HG02840 (cell line): Measurements from ENCODE around the gene SLX4IP.

Source experiments
- ATAC-seq: cut with Tn5 transposase; IDR thresholded peaks from one replicate; pipeline ENCODE4 v1.9.1; 2021; ENCODE audit warnings: mild to moderate bottlenecking, moderate library complexity, moderate number of reproducible peaks; ENCODE audit not compliant: unreplicated experiment, low FRiP score

SLX4IP gene

GRCh38 chr20:10641467-10641866, 206.4 kb downstream of the SLX4IP start:
- no peak for ATAC-seq

GRCh38 chr20:10641893-10642292, 206.8 kb downstream of the SLX4IP start:
- ATAC-seq, result no peak

GRCh38 chr20:10642856-10643559, 207.9 kb downstream of the SLX4IP start:
- no peak for ATAC-seq

DNA sequence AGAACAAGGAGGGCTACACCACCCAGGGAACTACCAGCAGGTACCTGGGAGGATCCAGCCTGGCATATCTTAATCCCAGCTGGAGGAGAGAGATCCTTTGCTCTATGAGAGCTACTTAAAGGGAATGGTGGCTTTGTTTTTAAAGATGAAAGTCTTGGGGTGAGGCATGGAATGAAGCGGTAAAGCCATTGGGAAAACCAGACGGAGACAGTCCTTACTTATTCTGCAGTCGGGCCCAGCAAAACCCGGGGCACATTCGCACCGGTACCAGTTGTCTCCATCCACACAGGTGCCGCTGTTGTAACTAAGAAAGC, 208.4 kb downstream of the SLX4IP start:
- no peak for ATAC-seq

- ATAC-seq, result no peak
Observed at GRCh38 chr20:10644458-10645204, 209.5 kb downstream of the SLX4IP start.

GRCh38 chr20:10645205-10645570, 210.1 kb downstream of the SLX4IP start:
- no peak for ATAC-seq

DNA sequence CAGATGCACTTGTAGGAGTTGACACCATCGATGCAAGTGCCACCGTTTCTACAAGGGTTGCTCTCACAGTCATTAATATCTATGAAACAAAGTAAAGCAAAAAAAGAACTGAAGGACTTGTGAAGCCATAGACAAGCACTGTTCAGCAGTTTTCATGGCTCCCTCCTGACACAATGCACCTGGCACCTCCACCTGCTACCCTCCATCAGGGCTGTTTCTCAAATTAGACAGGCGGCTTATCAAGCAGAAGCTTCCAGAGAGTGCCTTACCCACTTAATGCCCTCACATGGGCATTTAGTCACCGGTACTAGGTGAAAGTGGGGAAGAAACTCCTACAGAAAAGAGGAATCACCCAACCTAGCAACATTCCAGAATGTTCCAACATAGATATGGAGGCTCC, 210.9 kb downstream of the SLX4IP start:
- no peak for ATAC-seq

- no peak for ATAC-seq
Observed at GRCh38 chr20:10646886-10647420, 211.8 kb downstream of the SLX4IP start.

DNA sequence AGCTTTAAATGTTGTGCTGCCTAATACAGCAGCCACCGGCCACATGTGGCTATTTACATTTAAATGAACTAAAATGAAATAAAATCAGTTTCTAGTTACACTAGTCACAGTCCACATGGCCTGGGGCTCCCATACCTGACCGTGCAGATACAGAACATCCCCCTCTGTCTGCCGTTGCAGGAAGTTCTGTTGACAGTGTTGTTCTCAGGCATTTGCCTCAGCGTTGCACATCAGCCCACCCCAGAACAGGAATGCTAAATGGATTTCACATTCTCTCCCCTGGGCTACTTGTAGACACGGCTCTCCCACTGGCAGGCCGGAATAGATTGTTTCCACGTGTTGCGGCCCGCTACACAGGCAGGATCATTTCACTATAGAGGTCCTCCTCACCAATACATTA, 212.4 kb downstream of the SLX4IP start:
- ATAC-seq, result no peak

GRCh38 chr20:10647909-10648308, 212.8 kb downstream of the SLX4IP start:
- ATAC-seq, result no peak

DNA sequence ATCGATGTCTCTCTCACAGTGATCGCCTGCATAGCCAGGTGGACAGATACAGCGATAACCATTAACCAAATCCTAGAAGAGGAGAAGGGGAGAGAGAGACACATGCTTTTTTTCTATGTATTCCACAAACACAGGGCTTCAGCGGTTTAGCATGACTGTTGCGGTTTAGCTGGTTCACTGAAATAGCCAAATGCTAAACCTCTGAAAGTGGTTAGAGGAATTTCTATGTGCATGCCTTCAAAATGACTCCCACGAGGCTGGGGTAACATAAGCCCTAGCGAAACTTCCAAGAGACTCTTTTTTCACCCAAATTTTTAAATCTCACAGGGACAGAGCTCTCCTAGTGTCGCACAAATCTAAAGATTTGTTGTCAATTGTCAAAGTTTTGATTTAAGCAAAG, 213.5 kb downstream of the SLX4IP start:
- no peak for ATAC-seq

DNA sequence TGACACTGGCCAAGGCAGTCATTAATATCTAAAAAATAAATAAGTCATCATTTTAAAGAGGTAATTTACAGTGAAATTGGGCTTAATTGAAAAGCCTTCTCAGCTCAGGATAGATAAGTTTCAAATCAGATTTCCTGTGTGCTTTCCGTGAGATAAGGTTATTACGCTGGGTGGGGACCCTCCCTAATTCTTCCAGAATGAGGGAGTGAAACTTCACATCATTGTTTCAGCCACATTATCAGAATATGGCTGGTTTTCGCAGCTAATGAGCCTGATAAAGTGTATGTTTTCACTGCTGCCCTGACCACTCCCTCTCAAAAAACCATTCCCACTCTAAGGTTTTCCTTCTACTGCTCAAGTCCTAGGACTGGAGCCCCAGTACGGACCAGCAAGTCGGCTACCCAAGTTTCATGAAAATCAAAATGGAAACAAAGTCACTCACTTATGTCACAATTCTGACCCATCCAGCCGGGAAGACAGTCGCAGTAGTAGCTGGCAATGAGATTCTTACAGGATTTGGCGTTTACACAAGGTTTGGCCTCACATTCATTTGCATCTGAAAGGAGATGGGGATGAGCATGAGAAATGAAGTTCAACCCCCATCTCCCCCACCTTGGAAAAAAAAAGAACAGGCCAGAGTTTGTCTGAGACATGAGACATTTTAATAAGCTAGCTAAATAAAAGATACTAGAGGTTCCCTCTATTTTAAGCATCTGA, 214.1 kb downstream of the SLX4IP start:
- ATAC-seq, result no peak

GRCh38 chr20:10649797-10650160, 214.7 kb downstream of the SLX4IP start:
- ATAC-seq, result no peak

GRCh38 chr20:10651227-10651990, 216.3 kb downstream of the SLX4IP start:
- no peak for ATAC-seq

DNA sequence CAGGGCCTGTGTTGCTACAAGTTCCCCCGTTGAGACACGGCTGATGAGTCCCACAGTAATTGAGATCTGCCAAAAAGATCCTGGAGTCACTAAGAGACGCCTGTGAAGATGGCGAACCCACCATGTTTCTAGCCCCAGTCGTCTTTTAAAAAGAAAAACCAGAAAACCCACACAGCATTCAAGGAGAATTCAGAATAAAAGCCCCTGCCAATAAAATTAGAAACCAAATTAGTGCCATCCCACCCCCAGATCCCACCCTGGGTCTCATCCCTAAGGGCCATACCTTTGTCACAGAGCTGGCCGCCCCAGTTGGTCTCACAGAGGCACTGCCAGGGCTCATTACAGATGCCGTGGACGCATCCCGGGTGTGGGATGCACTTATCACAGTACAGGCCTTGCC, 217.1 kb downstream of the SLX4IP start:
- no peak for ATAC-seq

GRCh38 chr20:10652660-10653261, 217.7 kb downstream of the SLX4IP start:
- no peak for ATAC-seq

DNA sequence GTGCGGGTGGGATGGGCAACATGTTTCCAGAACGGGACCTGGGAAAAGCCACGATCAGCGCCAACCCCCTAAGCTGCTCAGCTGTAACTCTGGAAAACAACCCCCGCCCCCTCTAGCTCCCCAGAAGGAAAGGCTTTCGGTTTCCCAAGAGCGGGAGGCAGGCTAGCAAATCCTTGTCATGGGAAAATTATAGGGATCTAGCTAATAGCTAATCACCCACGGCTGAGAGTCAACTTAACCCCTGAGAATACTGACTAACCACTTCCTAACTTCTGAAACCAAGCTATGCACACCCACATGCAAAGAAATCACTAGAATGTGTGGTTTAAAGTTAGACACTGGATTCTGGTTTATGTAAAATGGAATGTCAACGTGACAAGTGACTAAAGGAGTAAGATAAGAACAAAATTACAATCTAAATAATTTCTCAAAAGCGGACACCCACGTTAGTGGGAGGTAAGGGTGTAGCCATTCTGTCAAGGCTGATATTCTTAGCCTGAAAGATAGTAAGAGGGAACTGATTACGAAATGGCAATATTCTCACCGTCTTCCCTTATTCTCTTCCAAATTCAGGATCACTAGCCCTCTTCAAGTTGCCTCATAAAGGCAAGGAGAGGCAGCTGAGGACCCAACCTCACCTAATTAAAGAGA, 218.6 kb downstream of the SLX4IP start:
- no peak for ATAC-seq

GRCh38 chr20:10654250-10654610, 219.1 kb downstream of the SLX4IP start:
- ATAC-seq, result no peak

DNA sequence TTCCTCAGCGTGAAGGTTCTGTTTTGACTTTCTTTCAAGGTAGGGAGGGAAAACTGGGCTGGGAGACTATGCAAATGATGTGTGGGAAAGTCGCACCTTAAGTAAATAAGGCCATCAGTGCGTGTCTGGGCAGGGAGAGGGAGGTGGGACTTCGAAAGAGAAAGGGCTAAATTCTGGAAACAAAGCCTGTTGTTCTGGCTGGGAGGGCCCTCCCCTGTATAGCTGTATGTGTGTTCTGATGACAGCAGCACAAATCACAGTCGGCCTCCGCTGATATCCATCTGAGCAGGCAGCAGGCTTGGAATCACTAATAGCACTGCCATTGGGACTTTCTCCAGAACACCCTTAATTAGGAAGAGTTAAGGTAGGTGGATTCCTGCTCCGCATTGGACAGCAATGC, 219.5 kb downstream of the SLX4IP start:
- no peak for ATAC-seq
